CD4-positive, alpha-beta memory T cell (primary cell): Measurements from ENCODE around the gene SLCO3A1. TPM values are rescaled to one million over a fixed set of nuclear protein-coding genes. Genes with fewer than 3 reads are reported as not detected.

Experiments
- CTCF ChIA-PET: fragments of 350-600 bp; sonication (Branson Sonifier 250); formaldehyde crosslinking; loops from one replicate; lab custom pipeline; 2021; ENCODE audit warnings: inconsistent platforms; ENCODE audit not compliant: partially characterized antibody; lab: Charles Lee
- POLR2A ChIA-PET: fragments of 350-600 bp; sonication (Branson Sonifier 250); formaldehyde crosslinking; loops from one replicate; lab custom pipeline; 2021; ENCODE audit not compliant: partially characterized antibody; lab: Charles Lee
- DNase-seq, 5 donors: peaks; one replicate each; pipeline versions ENCODE4 v3.0.0 to v3.0.0-alpha.2; 2020 to 2022; ENCODE audit warnings: mixed read lengths in 1 of 5
- H3K27ac ChIP-seq: one replicate; pipeline ENCODE4 v1.7.0; 2013; ENCODE audit warnings: low read depth, low read length
- H3K27me3 ChIP-seq: 2 replicates; pipeline ENCODE4 v1.7.0; 2013; ENCODE audit warnings: mild to moderate bottlenecking, low read length, moderate library complexity; ENCODE audit not compliant: insufficient read depth
- H3K36me3 ChIP-seq: 2 replicates; pipeline ENCODE4 v1.7.0; 2013; ENCODE audit warnings: mild to moderate bottlenecking, low read length, moderate library complexity; ENCODE audit not compliant: insufficient read depth
- H3K4me1 ChIP-seq: 2 replicates; pipeline ENCODE4 v1.7.0; 2013; ENCODE audit warnings: mild to moderate bottlenecking, low read length, moderate library complexity; ENCODE audit not compliant: insufficient read depth
- H3K4me3 ChIP-seq, 2 donors: one replicate each; pipeline ENCODE4 v1.7.0; 2013; ENCODE audit warnings: low read length in 2 of 2, mild to moderate bottlenecking in 1 of 2
- H3K9me3 ChIP-seq, 2 donors: one replicate each; pipeline ENCODE4 v1.7.0; 2013; ENCODE audit warnings: low read length in 2 of 2, control low read depth in 1 of 2; ENCODE audit not compliant: control insufficient read depth in 1 of 2
- H3K27ac Mint-ChIP-seq, 7 donors: one replicate each; pipeline ENCODE4 v1.8.0; 2020 to 2021; ENCODE audit warnings: mixed read lengths in 7 of 7, mild to moderate bottlenecking in 6 of 7, inconsistent platforms in 3 of 7, moderate library complexity in 3 of 7
- H3K27me3 Mint-ChIP-seq, 2 donors: one replicate each; pipeline ENCODE4 v1.8.0; 2020 to 2021; ENCODE audit warnings: mixed read lengths in 2 of 2
- H3K36me3 Mint-ChIP-seq, 2 donors: one replicate each; pipeline ENCODE4 v1.8.0; 2020 to 2021; ENCODE audit warnings: mixed read lengths in 2 of 2, inconsistent platforms in 1 of 2, mild to moderate bottlenecking in 1 of 2
- H3K4me1 Mint-ChIP-seq, 4 donors: one replicate each; pipeline ENCODE4 v1.8.0; 2020 to 2021; ENCODE audit warnings: mixed read lengths in 4 of 4, mild to moderate bottlenecking in 1 of 4
- H3K4me3 Mint-ChIP-seq, 8 donors: one replicate each; pipeline ENCODE4 v1.8.0; 2020 to 2021; ENCODE audit warnings: mixed read lengths in 8 of 8, mild to moderate bottlenecking in 7 of 8, moderate library complexity in 6 of 8, inconsistent platforms in 3 of 8
- H3K9me3 Mint-ChIP-seq, 8 donors: one replicate each; pipeline ENCODE4 v1.8.0; 2020 to 2021; ENCODE audit warnings: mixed read lengths in 8 of 8, mild to moderate bottlenecking in 5 of 8, inconsistent platforms in 3 of 8, moderate library complexity in 1 of 8
- intact Hi-C: fragments of 100-400 bp; cut with micrococcal nuclease; formaldehyde crosslinking; loops from one replicate; pipeline ENCODE4 v1.15.1; 2023
- polyA plus RNA-seq, 2 donors: library from polyadenylated mRNA; unstranded; fragments of 300-500 nt; fragmentation: Illumina TruSeq; gene quantifications; one replicate each; pipeline ENCODE4 v1.2.3, GENCODE V29; 2021
- total RNA-seq, 2 experiments: library from RNA; stranded (reverse); gene quantifications; one replicate each; pipeline ENCODE4 v1.2.3, GENCODE V29; 2021

SLCO3A1 gene
- total and polyA plus RNA-seq, 4 experiments from 2014 or later: 30.9 to 61.3 (median 31.9) TPM

DNA sequence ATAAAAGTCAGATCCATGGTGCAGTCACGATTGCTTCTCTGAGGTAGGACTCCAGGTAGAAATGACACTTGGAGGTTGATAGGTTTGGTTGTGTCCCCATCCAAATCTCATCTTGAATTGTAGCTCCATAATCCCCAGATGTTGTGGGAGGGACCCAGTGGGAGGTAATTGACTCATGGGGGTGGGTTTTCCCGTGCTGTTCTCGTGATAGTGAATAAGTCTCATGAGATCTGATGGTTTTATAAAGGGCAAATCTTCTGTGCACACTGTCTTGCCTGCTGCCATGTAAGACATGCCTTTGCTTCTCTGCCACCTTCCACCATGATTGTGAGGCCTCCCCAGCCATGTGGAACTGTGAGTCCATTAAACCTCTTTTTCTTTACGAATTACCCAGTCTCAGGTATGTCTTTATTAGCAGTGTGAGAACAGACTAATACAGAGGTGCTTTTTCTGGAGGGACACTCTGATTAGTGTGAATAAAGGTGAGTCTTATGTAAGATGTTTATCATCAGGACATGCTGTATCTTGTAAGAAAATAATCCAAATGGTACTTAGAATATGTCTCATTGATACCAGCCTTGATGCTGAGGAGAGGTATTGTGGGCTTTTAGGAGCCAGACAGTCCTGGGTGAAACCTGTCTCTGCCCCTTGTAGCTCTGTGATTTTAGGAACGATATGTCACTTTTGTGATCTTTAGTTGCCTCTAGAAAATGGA, 43.0 kb downstream of the SLCO3A1 start:
- no peak for DNase-seq
- CTCF ChIA-PET: no interaction called here
- no peak overlapping the region for H3K4me3 ChIP-seq
- Mint-ChIP-seq H3K4me1 (peaks cover 31 to 75% (median 56%) of the 10 kb centered on the region in 4 donors), H3K27me3 (no peaks in the 10 kb centered on the region), H3K36me3 (peaks cover 38 to 56% of the 10 kb centered on the region in 2 donors), H3K4me3 (no peak overlapping the region), H3K27ac (peak overlapping the region in 4 of 7 donors; percentile 51 to 76 (median 57)), H3K9me3 (peaks cover 3 to 14% (median 10%) of the 10 kb centered on the region in 8 donors)
- peaks cover 9% of the 10 kb centered on the region for H3K4me1 ChIP-seq
- H3K9me3 ChIP-seq: no peaks in the 10 kb centered on the region
- intact Hi-C loops: loop anchor here (5.0 kb wide), 1 partner anchor 34 kb away; no protein-coding TSS in a partner anchor
- H3K27ac ChIP-seq: no peak overlapping the region
- H3K36me3 ChIP-seq: no peaks in the 10 kb centered on the region
- POLR2A ChIA-PET: interaction anchor here (0.6 kb wide), 1 partner anchor 10 kb away, joined by 3 read pairs; no protein-coding TSS in a partner anchor
- no peaks in the 10 kb centered on the region for H3K27me3 ChIP-seq

DNA sequence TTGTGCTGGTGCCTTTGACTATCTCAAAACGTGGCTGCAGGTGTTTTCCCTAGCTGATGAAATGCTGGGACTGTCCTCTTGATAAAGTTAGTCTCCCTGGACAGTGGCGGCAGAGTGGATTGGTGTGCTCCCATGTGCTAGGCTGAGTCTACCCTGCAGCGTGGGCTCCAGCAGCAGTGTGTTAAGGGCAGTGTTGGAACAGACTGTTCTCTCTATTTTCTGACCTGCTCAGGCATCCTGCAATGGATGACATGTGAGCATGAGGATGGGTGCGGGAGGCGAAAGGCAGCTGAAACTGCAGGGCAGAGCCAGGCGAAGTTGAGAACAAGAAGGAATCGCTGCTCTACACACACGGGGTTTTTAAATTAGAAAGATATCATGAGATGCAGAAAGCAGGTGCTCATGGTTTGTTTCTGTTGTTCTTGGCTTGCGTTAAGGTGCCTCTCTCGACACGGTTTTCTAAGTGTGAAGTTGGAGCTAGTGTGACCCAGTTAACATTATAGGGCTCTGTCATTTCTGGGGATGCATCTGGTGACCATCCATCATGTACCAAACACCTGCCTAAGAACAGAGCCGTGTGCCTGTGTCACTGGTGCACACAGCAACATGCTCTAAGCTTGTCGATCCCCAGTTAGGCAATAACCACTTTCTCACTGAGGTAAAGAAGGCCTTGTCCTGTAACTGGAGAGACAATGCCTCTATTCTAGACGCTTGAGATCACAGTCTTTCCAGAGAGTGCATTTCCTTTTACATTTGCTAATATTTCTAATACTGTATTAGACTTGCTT, 44.3 kb downstream of the SLCO3A1 start:
- Histone ChIP-seq H3K36me3 (no peaks in the 10 kb centered on the region), H3K4me1 (peaks cover 9% of the 10 kb centered on the region), H3K27ac (no peak overlapping the region), H3K27me3 (no peaks in the 10 kb centered on the region), H3K4me3 (no peak overlapping the region), H3K9me3 (no peaks in the 10 kb centered on the region)
- CTCF ChIA-PET: no interaction called here
- H3K36me3 Mint-ChIP-seq: peaks cover 35 to 56% of the 10 kb centered on the region in 2 donors
- no peak for DNase-seq
- H3K27ac Mint-ChIP-seq: peak overlapping the region in 2 of 7 donors; percentile 9 to 26
- POLR2A ChIA-PET: no interaction called here
- no peaks in the 10 kb centered on the region for H3K27me3 Mint-ChIP-seq
- peaks cover 3 to 25% (median 18%) of the 10 kb centered on the region in 8 donors for H3K9me3 Mint-ChIP-seq
- intact Hi-C loops: loop anchor here (5.0 kb wide), 1 partner anchor 35 kb away; no protein-coding TSS in a partner anchor
- H3K4me1 Mint-ChIP-seq: peaks cover 33 to 65% (median 57%) of the 10 kb centered on the region in 4 donors
- no peak overlapping the region for H3K4me3 Mint-ChIP-seq

DNA sequence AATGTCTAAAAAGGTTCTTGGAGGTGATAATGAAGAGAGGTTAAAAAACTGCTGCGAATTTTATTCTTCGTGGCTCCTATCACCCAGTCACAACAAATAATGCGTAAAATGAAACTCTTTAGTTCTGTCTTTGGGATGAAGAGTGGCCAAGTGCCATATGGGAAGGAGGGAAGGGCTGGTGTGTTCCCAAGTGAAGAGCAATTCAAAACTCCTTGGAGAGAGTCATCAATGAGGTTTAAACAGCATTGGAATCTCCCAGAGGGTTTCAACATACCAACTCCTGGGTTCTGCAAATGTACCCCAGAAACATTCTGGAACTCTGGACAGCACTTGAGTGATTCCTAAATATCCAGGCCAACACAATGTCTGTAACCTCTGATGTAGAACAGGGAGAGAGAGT, 45.3 kb downstream of the SLCO3A1 start:
- no peak for DNase-seq
- Mint-ChIP-seq H3K36me3 (peaks cover 32 to 49% of the 10 kb centered on the region in 2 donors), H3K27me3 (no peaks in the 10 kb centered on the region), H3K9me3 (peaks cover 3 to 27% (median 18%) of the 10 kb centered on the region in 8 donors), H3K27ac (no peak overlapping the region), H3K4me3 (peak overlapping the region in 1 of 8 donors; percentile 29), H3K4me1 (peaks cover 37 to 71% (median 62%) of the 10 kb centered on the region in 4 donors)
- peaks cover 14% of the 10 kb centered on the region for H3K4me1 ChIP-seq
- no peak overlapping the region for H3K4me3 ChIP-seq
- H3K27me3 ChIP-seq: no peaks in the 10 kb centered on the region
- no peak overlapping the region for H3K27ac ChIP-seq
- intact Hi-C loops: loop anchor here (5.0 kb wide), 1 partner anchor 37 kb away; no protein-coding TSS in a partner anchor
- no peaks in the 10 kb centered on the region for H3K9me3 ChIP-seq
- no peaks in the 10 kb centered on the region for H3K36me3 ChIP-seq
- POLR2A ChIA-PET: no interaction called here
- CTCF ChIA-PET: no interaction called here

GRCh38 chr15:91904942-91905341, 51.4 kb downstream of the SLCO3A1 start:
- Mint-ChIP-seq H3K4me1 (peaks cover 32 to 65% (median 41%) of the 10 kb centered on the region in 4 donors), H3K27me3 (no peaks in the 10 kb centered on the region), H3K36me3 (peaks cover 25 to 29% of the 10 kb centered on the region in 2 donors), H3K9me3 (peaks cover 3 to 22% (median 18%) of the 10 kb centered on the region in 8 donors), H3K4me3 (no peak overlapping the region), H3K27ac (peak overlapping the region in 1 of 7 donors; percentile 24)
- intact Hi-C loops: no loop called here
- H3K27ac ChIP-seq: no peak overlapping the region
- ChIA-PET CTCF (interaction anchor here (1.0 kb wide), 1 partner anchor 56 kb away, joined by 3 read pairs; no protein-coding TSS in a partner anchor), POLR2A (no interaction called here)
- DNase-seq: no peak
- H3K4me1 ChIP-seq: peaks cover 12% of the 10 kb centered on the region
- no peak overlapping the region for H3K4me3 ChIP-seq
- no peaks in the 10 kb centered on the region for H3K27me3 ChIP-seq
- no peaks in the 10 kb centered on the region for H3K9me3 ChIP-seq
- H3K36me3 ChIP-seq: no peaks in the 10 kb centered on the region

GRCh38 chr15:91908391-91908790, 54.9 kb downstream of the SLCO3A1 start:
- H3K27me3 Mint-ChIP-seq: no peaks in the 10 kb centered on the region
- peaks cover 14 to 18% of the 10 kb centered on the region in 2 donors for H3K36me3 Mint-ChIP-seq
- DNase-seq: no peak
- intact Hi-C loops: no loop called here
- H3K27ac Mint-ChIP-seq: peak overlapping the region in 4 of 7 donors; percentile 10 to 63 (median 32)
- no peaks in the 10 kb centered on the region for H3K36me3 ChIP-seq
- no peak overlapping the region for H3K4me3 Mint-ChIP-seq
- no peak overlapping the region for H3K4me3 ChIP-seq
- H3K9me3 Mint-ChIP-seq: no peaks in the 10 kb centered on the region
- peaks cover 11% of the 10 kb centered on the region for H3K4me1 ChIP-seq
- ChIA-PET POLR2A (no interaction called here), CTCF (no interaction called here)
- H3K9me3 ChIP-seq: no peaks in the 10 kb centered on the region
- no peak overlapping the region for H3K27ac ChIP-seq
- no peaks in the 10 kb centered on the region for H3K27me3 ChIP-seq
- peaks cover 44 to 75% (median 54%) of the 10 kb centered on the region in 4 donors for H3K4me1 Mint-ChIP-seq

- peaks cover 14 to 15% of the 10 kb centered on the region in 2 donors for H3K36me3 Mint-ChIP-seq
- peaks cover 43 to 68% (median 54%) of the 10 kb centered on the region in 4 donors for H3K4me1 Mint-ChIP-seq
- intact Hi-C loops: no loop called here
- ChIA-PET POLR2A (no interaction called here), CTCF (interaction anchor here (1.2 kb wide), 1 partner anchor 31 kb away, joined by 3 read pairs; no protein-coding TSS in a partner anchor)
- no peak for DNase-seq
- H3K36me3 ChIP-seq: no peaks in the 10 kb centered on the region
- H3K9me3 Mint-ChIP-seq: no peaks in the 10 kb centered on the region
- H3K9me3 ChIP-seq: no peaks in the 10 kb centered on the region
- no peaks in the 10 kb centered on the region for H3K27me3 ChIP-seq
- H3K27ac Mint-ChIP-seq: no peak overlapping the region
- peaks cover 4% of the 10 kb centered on the region for H3K4me1 ChIP-seq
- H3K27me3 Mint-ChIP-seq: no peaks in the 10 kb centered on the region
- no peak overlapping the region for H3K4me3 ChIP-seq
- H3K27ac ChIP-seq: no peak overlapping the region
- H3K4me3 Mint-ChIP-seq: no peak overlapping the region
Measured at GRCh38 chr15:91909111-91909510, 55.6 kb downstream of the SLCO3A1 start.

DNA sequence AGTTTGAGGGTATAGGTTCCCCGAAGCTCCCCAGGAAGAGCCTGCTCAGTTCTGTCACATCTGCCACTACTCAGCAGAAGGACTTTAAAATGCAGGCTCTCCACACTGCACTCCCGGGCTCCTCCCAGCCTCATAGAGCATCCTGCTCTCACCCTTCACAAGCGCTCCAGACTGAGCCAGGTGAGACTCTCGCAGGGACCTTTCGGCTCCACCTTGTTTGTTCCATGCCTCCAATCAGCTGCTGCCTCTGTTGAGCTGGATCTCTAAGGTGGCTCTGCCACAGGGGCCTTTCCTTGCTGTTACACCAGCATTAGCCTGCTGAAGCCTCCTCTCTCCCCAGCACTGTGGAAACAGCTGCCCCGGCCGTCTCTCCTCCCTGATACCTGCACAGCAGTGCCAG, 56.1 kb downstream of the SLCO3A1 start:
- ChIA-PET CTCF (interaction anchor here (1.2 kb wide), 1 partner anchor 31 kb away, joined by 3 read pairs; no protein-coding TSS in a partner anchor), POLR2A (no interaction called here)
- DNase-seq: no peak
- peaks cover 14 to 15% of the 10 kb centered on the region in 2 donors for H3K36me3 Mint-ChIP-seq
- H3K27me3 Mint-ChIP-seq: no peaks in the 10 kb centered on the region
- Histone ChIP-seq H3K4me1 (no peaks in the 10 kb centered on the region), H3K27me3 (no peaks in the 10 kb centered on the region), H3K36me3 (no peaks in the 10 kb centered on the region), H3K4me3 (no peak overlapping the region), H3K9me3 (no peaks in the 10 kb centered on the region), H3K27ac (no peak overlapping the region)
- H3K27ac Mint-ChIP-seq: peak overlapping the region in 2 of 7 donors; percentile 50 to 65
- peaks cover 39 to 64% (median 50%) of the 10 kb centered on the region in 4 donors for H3K4me1 Mint-ChIP-seq
- H3K9me3 Mint-ChIP-seq: no peaks in the 10 kb centered on the region
- intact Hi-C loops: no loop called here
- no peak overlapping the region for H3K4me3 Mint-ChIP-seq
